Measurements from ENCODE around the gene LCN1. TPM values are rescaled to one million over a fixed set of nuclear protein-coding genes. Genes with fewer than 3 reads are reported as not detected.
"Not testable (repeated sequence)": the region's sequence is repeated elsewhere in the genome, so short reads cannot be mapped to it uniquely, and the experiment has no call there.

The LCN1 gene
- total RNA-seq, 1 donor from 2014 or later = not detected

DNA sequence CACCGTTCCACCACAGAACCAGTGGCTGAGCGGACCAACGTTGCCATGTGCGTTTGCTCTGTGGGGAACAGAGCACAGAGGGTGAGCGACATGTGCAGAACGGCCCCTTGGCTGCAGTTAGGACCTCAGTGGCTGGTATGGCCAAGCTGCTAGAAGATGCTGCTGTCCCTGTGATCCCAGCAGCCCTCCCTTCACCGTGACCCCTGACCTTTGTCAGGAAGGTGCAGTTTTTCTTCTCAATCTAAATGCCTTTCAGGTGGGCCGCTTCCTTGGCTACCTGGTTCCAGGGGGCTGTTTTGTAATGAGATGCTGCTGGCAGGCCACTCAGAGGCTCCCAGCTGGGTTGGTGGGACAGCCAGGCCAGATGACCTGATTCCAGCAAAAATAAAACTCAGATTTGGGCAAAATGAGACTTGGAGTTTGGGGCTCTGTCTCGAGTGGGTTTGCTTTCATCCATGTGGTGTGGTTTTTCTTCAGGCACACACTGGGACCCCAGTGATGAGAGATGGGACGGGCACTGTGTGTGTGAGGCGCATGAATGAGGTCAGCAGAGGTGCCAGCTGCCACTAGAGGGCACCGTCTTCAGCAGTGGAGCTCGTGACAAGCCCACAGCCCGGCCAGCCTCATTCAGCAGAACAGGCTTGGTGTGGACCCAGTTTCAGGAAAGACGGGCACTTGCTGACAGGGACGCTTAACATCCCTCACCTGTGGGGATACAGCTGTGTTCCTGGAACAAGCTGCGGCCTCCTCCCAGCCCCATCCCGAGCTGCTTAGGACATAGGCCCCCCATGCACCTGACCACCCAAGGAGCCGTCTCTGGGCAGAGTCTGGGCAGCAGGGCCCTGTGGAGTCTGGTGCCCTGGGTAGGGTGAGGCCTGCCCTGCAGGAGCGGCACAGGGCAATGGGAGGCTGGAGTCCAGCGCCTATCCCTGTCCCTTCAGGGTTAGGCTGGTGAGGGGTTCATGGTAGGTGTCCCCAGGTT, 16.7 kb upstream of the LCN1 start:
- DNase-seq (ENCODE audit: low spot score) = peak; percentile 20

- DNase-seq (ENCODE audit: low spot score) = no peak
Observed at GRCh38 chr9:135505406-135506187, 15.6 kb upstream of the LCN1 start.

DNA sequence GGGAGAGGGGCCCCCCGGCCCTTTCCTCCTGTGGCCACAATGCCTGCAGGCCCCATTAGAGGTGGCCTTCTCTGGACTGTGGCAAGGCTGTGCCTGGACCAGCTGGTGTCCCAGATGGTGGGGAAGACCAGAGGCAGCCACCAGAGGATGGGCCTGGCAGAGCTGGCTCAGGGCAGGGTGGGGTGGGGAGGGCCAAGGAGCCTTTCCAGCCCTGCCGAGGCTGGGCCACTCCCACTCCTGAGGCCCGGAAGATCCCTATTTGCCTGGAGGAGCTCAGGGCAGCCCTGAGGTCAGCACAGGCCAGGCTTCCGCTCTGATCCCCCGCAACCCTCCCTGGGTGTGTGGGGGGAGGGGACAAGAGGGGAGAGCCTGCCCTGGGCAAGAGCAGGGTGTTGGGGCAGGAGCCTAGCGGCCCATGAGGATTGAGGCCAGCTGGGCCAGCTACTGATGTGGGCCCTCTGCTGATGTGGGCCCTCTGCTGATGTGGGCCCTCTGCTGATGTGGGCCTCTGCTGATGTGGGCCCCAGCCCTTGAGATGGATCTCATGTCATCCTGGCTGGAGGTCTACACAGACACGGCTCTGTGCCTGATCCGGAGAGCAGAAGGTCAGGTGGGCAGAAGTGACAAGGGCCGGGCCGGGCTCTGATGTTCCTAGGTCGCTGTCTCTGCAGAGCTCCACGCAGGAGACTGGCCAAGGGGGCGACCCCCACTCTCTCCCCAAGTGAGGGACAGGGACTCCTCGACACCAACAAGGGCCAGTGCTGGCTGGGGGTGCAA, 14.7 kb upstream of the LCN1 start:
- DNase-seq (ENCODE audit: low spot score) = no peak

DNA sequence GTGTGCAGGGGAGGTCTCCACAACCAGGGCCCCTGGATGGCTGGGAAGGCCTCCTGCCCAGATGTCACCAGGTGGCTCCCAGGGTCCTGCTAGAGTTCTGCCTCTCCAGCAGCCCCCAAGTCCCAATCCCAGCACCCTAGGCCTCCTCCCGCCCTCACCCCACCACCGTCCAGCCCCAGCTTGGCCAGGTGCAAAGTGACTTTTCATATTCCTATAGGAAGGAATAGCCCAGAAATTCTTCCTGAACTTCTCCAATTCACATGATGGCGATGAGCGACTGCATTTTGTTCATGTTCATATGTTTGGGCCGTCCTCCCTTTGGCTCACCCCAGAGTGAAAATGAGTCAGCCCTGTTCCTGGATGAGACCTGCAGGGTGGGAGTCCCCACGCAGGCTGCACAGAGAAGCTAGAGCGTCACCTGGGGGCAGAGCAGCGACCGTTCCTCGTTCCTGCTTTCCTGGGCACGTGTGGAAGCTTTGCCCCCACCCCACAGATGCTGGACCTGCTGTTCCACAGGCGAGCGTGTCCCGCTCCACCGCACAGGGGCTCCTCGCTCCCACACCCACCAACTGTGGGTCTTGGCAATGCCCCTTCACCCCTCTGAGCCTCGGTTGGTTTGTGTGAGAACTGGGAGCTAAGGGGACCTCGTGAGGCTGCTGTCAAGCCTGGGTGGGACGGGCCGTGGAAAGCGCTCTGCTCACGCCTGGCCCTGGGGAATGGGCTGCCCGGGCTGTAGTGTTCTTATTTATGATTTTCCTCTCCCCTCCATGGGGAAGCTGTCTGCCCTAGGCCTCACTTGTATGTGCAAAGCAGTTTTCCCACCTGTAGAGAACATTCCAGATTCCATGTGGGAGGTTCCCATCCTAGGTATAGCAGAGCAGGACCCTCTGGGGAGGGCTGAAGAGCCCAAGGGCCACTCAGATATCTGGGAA, 13.9 kb upstream of the LCN1 start:
- DNase-seq (ENCODE audit: low spot score) = no peak

DNA sequence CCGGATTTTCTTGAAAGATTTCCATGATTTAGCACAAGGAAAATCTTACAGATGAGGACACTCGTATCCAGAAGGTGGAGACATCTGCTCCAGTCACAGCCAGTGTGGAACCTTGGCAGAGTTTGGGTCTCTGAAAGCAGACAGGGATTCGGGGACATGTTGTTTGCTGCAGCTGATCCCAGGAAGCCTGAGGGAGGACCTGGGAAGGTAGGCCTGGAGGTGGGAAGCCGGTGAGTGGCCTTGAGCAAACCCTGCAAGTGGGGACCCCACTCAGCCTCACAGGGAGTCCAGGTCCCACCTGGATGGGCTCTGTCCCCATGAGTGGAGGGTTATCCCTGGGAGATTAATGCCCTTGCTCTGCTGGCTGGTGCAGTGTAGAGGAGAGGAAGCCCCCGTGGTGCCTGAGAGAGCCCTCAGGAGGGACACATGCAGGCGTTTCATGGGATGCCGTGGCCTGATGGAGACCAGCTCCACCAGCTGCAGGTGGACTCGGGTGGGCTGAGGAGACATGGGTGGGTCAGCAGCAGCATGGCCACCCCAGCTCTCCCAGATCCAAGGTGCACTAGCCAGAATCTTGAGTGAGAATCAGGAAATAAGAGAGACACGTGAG, 12.9 kb upstream of the LCN1 start:
- no peak for DNase-seq (ENCODE audit: low spot score)

DNA sequence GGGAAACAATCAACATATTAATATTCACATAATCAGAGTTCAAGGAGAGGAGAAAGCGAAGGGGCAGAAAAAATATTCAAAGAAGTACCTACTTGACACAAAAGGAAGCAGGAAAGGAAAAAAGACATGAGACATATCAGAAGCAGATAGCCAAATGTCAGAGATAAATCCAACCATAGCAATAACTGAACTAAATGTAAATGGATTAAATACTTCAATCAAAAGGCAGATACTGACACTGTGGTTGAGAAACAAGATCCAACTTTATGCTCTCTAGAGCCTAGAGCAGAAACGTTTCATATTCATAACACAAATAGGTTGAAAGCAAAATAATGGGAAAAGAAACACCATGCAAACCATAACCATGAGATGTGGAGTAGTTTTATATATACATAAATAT, 11.8 kb upstream of the LCN1 start:
- DNase-seq (ENCODE audit: low spot score) = no peak

DNA sequence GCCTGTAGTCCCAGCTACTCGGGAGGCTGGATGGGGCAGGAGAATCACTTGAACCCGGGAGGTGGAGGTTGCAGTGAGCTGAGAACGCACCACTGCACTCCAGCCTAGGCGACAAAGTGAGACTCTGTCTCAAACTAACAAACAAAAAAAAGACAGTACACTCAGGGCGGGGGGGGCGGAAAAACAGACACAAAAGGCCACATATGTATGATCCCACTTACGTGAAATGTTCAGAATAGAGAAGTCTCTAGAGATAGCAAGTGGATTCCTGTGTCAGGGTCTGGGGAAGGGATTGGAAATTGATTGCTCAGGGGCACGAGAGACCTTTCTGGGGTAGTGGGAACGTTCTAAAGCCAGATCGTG, 9.0 kb upstream of the LCN1 start:
- no peak for DNase-seq (ENCODE audit: low spot score)

DNA sequence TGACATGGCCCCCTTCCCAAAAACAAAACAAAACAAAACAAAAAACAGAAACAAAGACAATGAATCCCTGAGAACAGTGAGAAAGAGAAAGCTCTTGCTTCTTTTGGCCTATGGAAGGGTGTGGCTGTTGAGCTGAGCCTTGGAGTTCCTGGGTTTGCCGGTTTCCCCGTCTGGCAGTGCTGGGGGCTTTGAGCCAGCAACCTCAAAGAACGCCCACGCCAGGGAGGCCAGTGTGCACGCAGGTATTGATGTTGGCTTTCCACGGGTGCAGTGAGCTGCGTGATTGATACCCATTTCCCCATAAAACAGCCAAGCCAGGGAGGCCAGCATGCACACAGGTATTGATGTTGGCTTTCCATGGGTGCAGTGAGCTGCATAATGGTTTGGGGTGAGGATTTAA, 8.3 kb upstream of the LCN1 start:
- DNase-seq (ENCODE audit: low spot score) = no peak

DNA sequence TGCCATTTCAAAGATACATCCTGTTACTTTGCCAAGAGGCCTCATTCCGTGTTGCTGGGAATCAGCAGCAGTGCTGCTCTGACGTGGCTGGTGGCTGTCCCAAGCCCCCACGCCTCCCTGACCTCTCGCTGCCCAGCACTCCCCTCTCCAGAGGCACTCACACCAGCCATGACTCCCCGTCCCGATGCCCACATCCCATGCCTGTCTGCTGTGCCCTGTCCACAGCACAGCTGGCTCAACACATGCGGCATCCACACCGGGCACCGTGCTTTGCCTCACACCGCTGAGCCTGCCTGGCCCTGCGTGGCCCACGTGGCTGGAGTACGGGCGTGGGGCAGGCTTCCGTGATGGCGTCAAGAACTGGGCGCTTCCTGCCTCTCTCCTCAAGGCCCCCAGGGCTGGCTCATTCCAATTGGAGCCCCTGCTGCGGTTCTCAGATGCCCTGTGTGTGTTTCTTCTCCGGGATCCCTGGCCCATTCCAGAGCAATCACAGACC, 7.8 kb upstream of the LCN1 start:
- no peak for DNase-seq (ENCODE audit: low spot score)

- not testable (repeated sequence) for DNase-seq (ENCODE audit: low spot score)
Observed at GRCh38 chr9:135513906-135514305, 7.3 kb upstream of the LCN1 start.

GRCh38 chr9:135514342-135515082, 6.7 kb upstream of the LCN1 start:
- no peak for DNase-seq (ENCODE audit: low spot score)

- no peak for DNase-seq (ENCODE audit: low spot score)
Observed at GRCh38 chr9:135515083-135515951, 5.9 kb upstream of the LCN1 start.

DNA sequence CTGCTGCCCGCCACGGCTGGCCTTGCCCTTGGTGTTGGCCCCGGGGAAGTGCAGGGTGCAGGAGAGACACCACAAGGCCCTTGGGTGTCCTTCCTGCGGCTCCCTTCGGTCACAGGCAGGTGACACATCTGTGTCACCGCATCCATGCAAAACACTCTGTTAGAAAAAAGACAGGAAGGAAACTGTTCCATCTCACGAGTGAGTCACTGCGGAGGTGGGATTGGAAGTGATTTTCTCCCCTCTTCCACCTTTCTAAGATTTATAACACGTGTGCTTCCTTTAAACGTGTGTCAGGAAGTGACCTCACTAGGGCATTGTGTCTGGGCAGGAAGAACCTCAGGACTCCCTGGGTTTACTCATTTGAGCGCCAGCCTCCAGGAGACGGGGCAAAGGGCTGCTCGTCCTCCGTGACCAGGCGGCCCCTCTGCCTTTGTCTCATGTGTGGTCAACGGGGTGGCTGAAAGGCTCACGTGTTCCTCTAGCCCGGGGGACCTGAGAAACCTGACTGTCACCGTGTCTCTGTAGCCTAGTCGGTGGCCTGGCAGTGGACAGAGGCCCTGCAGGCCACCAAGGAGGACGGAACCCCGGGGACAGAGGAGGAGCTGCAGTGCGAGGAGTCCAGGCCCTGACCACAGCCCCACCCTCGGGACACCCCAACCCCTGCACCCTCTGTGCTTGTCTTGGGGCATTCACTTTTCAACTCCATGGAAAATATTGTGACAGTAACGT, 4.9 kb upstream of the LCN1 start:
- no peak for DNase-seq (ENCODE audit: low spot score)

DNA sequence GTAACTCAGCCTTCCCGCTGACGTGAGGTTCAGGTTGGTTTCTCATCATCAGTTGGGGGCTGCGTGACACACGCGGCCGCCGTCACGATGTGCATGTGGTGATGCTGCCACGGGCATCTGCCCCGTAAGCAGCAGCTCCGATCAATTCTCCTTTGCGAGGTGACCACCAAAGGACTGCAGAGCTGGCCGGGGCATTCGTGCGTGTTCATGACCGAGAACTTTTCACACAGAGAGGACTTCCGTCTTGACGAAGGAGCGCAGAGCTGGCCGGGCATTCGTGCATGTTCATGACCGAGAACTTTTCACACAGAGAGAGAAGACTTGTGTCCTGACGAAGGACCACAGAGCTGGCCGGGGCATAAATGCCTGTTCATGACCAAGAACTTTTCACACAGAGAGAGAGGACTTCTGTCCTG, 3.8 kb upstream of the LCN1 start:
- DNase-seq (ENCODE audit: low spot score) = no peak

GRCh38 chr9:135519179-135519971, 1.9 kb upstream of the LCN1 start:
- DNase-seq (ENCODE audit: low spot score) = no peak

- no peak for DNase-seq (ENCODE audit: low spot score)
Observed at GRCh38 chr9:135521608-135522095, 412 bp downstream of the LCN1 start.

All from umbilical cord (tissue), 2 donors.